ENCODE data around the gene IFT122. TPM values are rescaled to one million over a fixed set of nuclear protein-coding genes. Genes with fewer than 3 reads are reported as not detected.
"Not testable (repeated sequence)": the region's sequence is repeated elsewhere in the genome, so short reads cannot be mapped to it uniquely, and the experiment has no call there.

Gene IFT122
- total RNA-seq, 1 donor from 2014 or later, result 32.8 TPM

- no peak for DNase-seq (ENCODE audit: low read depth)
Measured at GRCh38 chr3:129539206-129539605, 99.2 kb downstream of the IFT122 start.

DNA sequence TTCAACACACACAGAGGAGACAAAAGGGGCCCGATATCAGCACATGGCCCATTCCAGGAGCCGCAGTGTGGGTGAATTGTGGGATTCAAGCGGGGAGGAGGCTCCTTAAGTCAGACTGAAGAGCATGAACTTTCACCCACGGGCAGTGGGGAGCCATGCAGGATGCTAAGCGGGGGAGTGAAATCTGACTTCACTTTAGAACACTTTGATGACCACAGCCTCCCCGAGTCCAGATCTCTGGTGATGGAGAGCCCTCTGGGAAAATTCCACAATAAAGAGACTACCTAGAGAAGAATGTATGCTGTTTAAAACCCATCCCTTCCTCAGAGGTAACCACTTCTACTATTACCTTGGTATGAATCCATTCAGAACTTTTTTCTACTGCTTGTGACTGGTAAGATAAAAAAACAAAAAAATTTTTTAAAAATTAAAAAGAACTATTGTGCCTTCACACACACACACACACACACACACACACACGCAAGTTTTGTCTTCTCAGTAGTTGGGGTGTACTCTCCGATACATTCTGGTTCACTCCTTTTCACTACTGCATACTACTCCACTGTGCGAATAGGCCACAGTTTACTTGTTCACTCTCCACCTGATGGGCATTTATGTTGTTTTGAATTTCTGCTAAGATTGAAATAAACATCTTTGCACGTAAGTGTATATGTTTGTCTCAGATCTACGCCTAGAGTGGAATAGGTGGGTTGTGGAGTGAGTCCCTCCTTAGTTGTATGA lies 100.9 kb downstream of the IFT122 start:
- DNase-seq (ENCODE audit: low read depth), result no peak

DNA sequence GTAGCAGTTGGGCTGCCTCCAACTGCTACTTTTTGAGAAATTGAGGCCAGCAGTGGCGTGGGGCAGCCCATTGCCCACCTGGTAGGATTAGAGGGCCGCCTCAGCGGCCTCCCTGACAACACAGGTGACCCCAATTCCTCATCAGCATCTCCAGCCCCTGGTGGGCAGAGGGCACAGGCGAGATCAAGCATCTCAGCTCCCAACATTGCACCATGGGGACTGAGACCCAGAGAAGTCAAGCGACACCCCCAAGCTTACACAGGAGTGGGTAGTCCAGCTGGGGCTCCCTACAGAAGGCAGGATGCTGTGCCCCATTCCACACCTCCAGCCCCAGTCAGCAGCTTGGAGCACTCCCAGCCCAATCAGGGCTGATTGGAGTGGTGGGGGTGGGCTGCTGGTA lies 102.7 kb downstream of the IFT122 start:
- no peak for DNase-seq (ENCODE audit: low read depth)

- DNase-seq (ENCODE audit: low read depth), result no peak
Measured at GRCh38 chr3:129543156-129543790, 103.2 kb downstream of the IFT122 start, which contains the start of gene H1-8. H1-8 (plus strand) TSS chr3:129543175; CDS start chr3:129543219, 44 bp downstream.

DNA sequence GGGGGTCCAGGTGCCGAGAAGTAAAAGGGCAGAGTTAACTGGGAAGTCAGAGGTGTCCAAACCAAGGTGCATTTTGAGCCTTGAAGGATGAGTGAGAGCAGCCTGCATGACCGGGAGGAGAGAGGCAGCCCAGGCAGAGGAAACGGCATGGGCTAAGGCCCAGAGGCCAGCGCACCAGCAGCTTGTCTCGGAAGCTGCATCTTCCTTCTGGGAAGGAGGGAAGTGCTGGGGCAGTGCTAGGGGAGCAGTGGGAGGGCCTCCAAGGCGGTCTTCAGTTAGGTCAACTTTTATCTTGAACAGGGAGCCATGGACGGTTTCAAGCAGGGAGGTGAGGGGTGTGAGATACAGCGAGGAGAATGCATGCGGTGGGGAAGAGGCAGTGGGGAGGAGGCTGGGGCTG lies 104.0 kb downstream of the IFT122 start:
- no peak for DNase-seq (ENCODE audit: low read depth)

- not testable (repeated sequence) for DNase-seq (ENCODE audit: low read depth)
Measured at GRCh38 chr3:129545951-129546350, 105.9 kb downstream of the IFT122 start.

DNA sequence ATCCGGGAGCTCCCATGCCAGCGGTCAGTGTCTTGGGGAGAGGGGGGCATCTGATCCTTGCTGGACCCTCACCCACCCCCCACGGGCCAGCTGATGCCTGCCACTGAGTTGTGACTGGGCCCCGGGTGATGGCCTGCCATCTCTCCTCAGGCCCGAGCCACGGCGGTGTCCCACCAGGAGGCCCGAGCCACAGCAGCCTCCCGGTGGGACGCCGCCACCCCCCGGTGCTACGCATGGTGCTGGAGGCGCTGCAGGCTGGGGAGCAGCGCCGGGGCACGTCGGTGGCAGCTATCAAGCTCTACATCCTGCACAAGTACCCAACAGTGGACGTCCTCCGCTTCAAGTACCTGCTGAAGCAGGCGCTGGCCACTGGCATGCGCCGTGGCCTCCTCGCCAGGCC lies 107.2 kb downstream of the IFT122 start:
- no peak for DNase-seq (ENCODE audit: low read depth)

DNA sequence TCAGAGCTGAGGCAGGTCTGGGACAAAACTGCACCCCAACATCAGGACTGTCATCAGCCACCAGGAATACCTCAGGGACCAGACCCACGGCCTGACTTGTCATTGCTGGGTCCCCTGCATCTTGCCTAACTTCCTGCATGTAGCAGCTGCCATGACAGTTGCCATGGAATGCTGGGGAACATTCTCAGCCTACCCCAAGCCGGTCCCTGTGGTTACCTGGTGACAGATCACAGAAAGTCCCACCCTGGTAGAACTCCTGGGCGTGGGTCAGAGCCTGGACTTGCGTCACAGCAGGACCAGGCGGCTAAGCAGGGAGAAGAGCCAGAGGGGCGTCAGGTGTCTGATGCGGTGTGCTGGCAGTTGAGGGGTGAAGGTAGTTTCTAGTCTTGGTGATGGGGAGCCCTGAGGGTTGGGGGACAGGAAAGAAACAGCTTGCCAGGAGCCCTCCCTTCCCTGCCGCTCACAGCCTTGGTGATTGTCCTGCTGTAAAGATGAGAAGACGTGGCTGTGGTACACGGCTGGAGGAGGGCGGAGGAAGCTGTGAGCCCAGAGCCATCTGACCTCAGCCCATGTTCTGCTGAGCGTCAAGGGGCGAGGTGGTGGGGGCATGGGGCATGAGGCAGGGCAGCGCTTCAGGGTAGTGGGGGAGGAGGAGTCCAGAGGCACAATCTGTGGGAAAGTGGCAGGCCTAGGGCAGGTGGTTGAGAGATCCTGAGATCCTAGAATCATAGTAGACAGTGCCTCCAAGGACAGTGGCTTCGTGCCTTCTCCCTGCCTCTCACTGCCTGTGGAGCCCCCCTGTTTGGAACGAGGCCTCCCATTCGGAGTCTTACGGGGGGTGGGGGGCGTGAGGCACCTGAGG lies 108.3 kb downstream of the IFT122 start:
- no peak for DNase-seq (ENCODE audit: low read depth)

- peak; percentile 70 for DNase-seq (ENCODE audit: low read depth)
Measured at GRCh38 chr3:129549006-129549800, 109.2 kb downstream of the IFT122 start.

DNA sequence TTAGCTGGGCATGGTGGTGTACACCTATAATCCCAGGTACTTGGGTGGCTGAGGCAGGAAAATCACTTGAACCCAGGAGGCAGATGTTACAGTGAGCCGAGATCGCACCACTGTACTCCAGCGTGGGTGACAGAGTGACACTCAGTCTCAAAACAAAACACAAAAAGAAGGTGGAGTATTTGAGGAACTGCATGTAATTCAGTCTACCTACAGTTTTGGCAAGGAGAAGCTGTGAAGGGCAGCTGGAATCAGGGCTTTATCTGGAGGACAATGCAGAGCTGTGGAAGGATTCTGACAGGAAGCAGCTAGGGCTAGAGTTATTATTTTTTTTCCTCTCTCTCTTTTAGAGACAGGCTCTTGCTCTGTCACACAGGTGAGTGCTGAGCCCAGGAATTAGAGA lies 109.8 kb downstream of the IFT122 start:
- no peak for DNase-seq (ENCODE audit: low read depth)

GRCh38 chr3:129552287-129553050 lies 112.4 kb downstream of the IFT122 start:
- DNase-seq (ENCODE audit: low read depth), result no peak

DNA sequence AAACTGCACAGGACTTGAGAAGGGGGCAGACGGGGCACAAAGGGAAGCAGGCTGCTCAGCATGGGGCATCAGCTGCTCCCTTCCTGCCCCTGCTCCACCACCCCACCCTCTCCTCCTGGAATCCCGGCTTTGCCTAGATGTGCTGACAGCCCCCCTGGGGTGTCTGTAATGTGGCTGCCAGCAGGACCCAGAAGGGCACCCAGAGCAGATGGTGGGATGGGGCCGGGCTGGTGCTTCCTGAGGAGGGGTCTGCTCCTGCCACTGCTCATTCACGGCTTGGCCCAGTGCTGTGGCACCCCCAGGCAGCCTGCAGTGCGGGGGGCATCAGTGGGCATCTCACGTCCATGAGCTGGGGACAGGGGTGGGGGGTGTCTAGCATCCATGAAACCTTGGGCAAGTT lies 113.1 kb downstream of the IFT122 start:
- no peak for DNase-seq (ENCODE audit: low read depth)

DNA sequence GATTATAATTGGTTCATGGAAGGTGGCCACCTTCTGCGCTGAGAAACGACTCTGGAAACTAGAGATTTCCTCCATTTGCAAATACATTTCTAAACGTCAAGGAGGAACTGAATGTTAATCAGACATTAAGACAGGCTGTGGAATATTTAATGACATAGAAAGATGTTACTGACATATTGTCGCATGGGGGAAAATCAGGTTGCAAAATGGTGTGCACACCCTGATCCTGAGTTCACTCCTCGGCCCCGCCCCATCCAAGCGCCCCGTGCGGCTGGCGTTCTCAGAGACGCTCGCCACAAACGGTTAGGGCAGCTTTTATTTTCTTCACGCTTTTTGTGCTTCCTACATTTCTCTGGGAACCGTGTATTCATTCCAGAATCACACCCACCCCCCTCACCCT lies 113.7 kb downstream of the IFT122 start:
- DNase-seq (ENCODE audit: low read depth), result no peak

GRCh38 chr3:129554356-129555152 lies 114.5 kb downstream of the IFT122 start:
- no peak for DNase-seq (ENCODE audit: low read depth)

DNA sequence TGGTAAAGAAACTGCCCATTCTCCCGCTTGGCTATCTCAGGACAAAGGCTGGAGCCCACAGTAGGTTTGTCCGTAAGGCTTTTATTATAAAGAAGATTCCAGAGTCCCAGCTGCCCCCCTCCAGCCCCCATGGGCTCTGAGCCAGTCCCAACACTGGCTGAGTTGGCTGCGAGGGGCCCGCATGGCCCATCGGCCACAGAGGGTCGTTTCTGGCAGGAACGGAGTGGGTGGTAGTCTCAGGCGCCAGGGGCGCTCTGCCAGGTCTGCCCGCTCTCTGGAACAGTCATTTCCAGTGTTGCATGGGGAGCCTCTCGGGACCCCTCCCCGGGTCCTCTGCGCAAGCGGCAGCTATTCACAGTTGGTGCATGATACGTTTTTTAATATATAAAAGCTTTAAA lies 115.1 kb downstream of the IFT122 start:
- no peak for DNase-seq (ENCODE audit: low read depth)

DNA sequence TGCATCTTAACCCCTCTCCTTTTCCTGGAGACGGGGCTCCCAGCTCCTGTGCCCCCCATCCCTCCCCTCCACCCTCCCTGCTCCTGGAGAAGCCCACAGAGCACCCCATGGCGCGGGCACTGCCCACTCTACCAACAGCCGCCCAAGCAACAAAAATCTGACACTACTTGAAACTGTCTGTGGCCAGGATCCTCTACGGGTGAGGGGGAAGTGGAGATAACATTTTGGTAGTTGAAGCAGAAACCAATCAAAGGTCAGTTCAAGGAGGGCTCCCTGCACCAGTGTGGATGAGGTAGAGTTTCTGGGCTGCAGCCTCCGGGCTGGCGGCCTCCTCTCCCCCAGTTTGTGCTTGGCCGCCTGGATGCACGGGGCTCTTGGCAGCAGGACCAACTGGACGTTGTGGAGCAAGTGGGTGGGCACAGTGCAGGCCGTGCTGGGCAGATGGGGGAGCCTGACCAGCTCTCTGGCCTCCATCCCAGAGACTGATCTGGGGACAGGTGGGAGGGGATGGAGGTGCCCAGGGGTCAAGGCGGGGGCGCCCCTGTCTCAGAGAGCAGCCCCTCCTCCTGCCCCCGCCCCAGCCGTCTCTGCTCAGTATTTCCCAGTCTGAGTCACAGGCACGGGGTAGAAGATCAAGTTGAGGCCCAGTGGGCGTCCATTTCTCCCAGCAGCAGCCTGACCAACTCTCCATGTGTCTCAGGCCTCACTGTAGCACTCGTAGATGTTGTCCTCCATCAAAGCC lies 115.8 kb downstream of the IFT122 start:
- no peak for DNase-seq (ENCODE audit: low read depth)

DNA sequence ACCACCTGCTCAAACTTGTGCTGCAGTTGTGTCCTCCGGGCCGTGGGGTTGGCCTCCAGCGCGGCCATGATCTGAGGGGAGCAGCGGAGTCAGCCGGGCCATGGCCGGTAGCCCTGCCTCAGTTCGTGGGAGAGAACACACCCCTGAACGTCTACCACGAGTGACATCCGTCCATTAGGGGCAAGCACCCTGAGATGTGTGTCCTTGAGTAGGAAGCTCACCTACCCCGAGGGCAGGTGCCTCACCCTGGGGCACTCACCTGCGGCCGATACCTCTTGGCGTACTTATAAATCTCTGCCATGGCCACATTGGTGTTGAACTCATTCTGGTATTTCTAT lies 116.3 kb downstream of the IFT122 start:
- DNase-seq (ENCODE audit: low read depth), result no peak

- DNase-seq (ENCODE audit: low read depth), result no peak
Measured at GRCh38 chr3:129556890-129557547, 117.0 kb downstream of the IFT122 start.

DNA sequence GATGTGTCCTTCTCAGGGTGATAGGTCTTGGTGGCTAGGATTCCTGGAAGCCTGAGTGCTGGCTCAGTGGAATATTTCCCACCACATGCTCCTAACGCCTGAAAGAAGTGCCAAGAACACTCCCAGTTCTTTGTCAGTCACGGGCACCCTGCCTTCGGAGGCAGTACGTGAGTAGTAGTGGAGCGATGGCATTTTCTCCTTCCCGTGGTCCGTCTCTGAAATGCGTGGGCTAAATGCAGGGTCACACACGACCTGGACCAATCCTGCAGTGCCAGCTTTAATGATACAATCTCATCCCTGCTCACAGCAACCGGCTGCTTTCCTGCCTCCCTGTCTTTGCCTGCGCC lies 117.5 kb downstream of the IFT122 start:
- DNase-seq (ENCODE audit: low read depth), result no peak
